Osteoblast (primary cell): Measurements from ENCODE around the gene CTRB2. TPM values are rescaled to one million over a fixed set of nuclear protein-coding genes. Genes with fewer than 3 reads are reported as not detected.
"Not testable (repeated sequence)": the region's sequence is repeated elsewhere in the genome, so short reads cannot be mapped to it uniquely, and the experiment has no call there.

ENCODE experiments used
- DNase-seq: peaks from one replicate; pipeline ENCODE4 v3.0.0; 2011; ENCODE audit warnings: low spot score, mixed read lengths; ENCODE audit not compliant: insufficient read length; ENCODE audit errors: missing footprints
- H2AFZ ChIP-seq: 2 replicates; pipeline ENCODE4 v1.6.0; 2011; ENCODE audit warnings: mild to moderate bottlenecking, low read length
- H3K27ac ChIP-seq: 2 replicates; pipeline ENCODE4 v1.5.1; 2011; ENCODE audit warnings: mild to moderate bottlenecking, low read depth, low read length, moderate library complexity
- H3K27me3 ChIP-seq: 2 replicates; pipeline ENCODE4 v1.6.0; 2012; ENCODE audit warnings: mild to moderate bottlenecking, control low read depth, inconsistent platforms, low read length, moderate library complexity; ENCODE audit not compliant: insufficient read depth
- H3K36me3 ChIP-seq: 2 replicates; pipeline ENCODE4 v1.5.1; 2011; ENCODE audit warnings: mild to moderate bottlenecking, low read length, control low read depth, moderate library complexity; ENCODE audit not compliant: insufficient read depth
- H3K4me1 ChIP-seq: 2 replicates; pipeline ENCODE4 v1.5.1; 2011; ENCODE audit warnings: mild to moderate bottlenecking, low read length, control low read depth, moderate library complexity; ENCODE audit not compliant: insufficient read depth
- H3K4me2 ChIP-seq: 2 replicates; pipeline ENCODE4 v1.6.0; 2011; ENCODE audit warnings: mild to moderate bottlenecking, low read length; ENCODE audit not compliant: insufficient read depth
- H3K4me3 ChIP-seq: fragments of 200-600 bp; sonication (generic); 3 replicates; pipeline ENCODE4 v1.5.1; 2012; ENCODE audit warnings: mild to moderate bottlenecking, low read length, inconsistent platforms; ENCODE audit not compliant: insufficient read depth
- H3K79me2 ChIP-seq: 2 replicates; pipeline ENCODE4 v1.6.0; 2012; ENCODE audit warnings: mild to moderate bottlenecking, low read length, control low read depth, inconsistent platforms; ENCODE audit not compliant: insufficient read depth
- H3K9me3 ChIP-seq: 2 replicates; pipeline ENCODE4 v1.5.1; 2011; ENCODE audit warnings: low read depth, low read length, control low read depth
- H4K20me1 ChIP-seq: 2 replicates; pipeline ENCODE4 v1.6.0; 2012; ENCODE audit warnings: mild to moderate bottlenecking, low read length, control low read depth; ENCODE audit not compliant: insufficient read depth
- CTCF ChIP-seq: IDR thresholded peaks from 2 replicates; pipeline ENCODE4 v1.5.1; 2011; ENCODE audit warnings: mild to moderate bottlenecking, low read depth, low read length, moderate library complexity; ENCODE audit errors: extremely low read depth
- total RNA-seq: library from RNA; depleted of rRNA; stranded (reverse); fragments of >200 nt; gene quantifications from 2 replicates; pipeline ENCODE4 v1.2.3, GENCODE V29; 2012

The CTRB2 gene
- total RNA-seq, 1 donor, result not detected

- Histone ChIP-seq H3K27me3 (peaks cover 4% of the 10 kb centered on the region), H2AFZ (no peak overlapping the region), H3K9me3 (no peaks in the 10 kb centered on the region), H3K4me1 (no peaks in the 10 kb centered on the region), H3K36me3 (peaks cover 22% of the 10 kb centered on the region), H3K4me3 (no peak overlapping the region), H3K27ac (no peak overlapping the region), H3K4me2 (no peak overlapping the region), H3K79me2 (peaks cover 10% of the 10 kb centered on the region), H4K20me1 (peaks cover 42% of the 10 kb centered on the region)
- TF ChIP-seq CTCF, result no peak
- peak; percentile 96 for DNase-seq
Measured at GRCh38 chr16:75225092-75225491, 18.1 kb upstream of the CTRB2 start.

- H3K36me3 ChIP-seq, result peaks cover 16% of the 10 kb centered on the region
- no peaks in the 10 kb centered on the region for H3K4me1 ChIP-seq
- H3K9me3 ChIP-seq, result no peaks in the 10 kb centered on the region
- no peak for TF ChIP-seq CTCF
- peaks cover 4% of the 10 kb centered on the region for H3K79me2 ChIP-seq
- H3K27ac ChIP-seq, result no peak overlapping the region
- no peak overlapping the region for H3K4me3 ChIP-seq
- H4K20me1 ChIP-seq, result peaks cover 37% of the 10 kb centered on the region
- peak; percentile 90 for DNase-seq
- H2AFZ ChIP-seq, result no peak overlapping the region
- H3K27me3 ChIP-seq, result peaks cover 4% of the 10 kb centered on the region
- H3K4me2 ChIP-seq, result no peak overlapping the region
Measured at GRCh38 chr16:75224306-75225082, 17.5 kb upstream of the CTRB2 start.

GRCh38 chr16:75223129-75223528 lies 16.2 kb upstream of the CTRB2 start:
- H3K4me1 ChIP-seq, H3K27ac ChIP-seq, H3K9me3 ChIP-seq, H3K36me3 ChIP-seq, H3K27me3 ChIP-seq, H3K79me2 ChIP-seq, H3K4me3 ChIP-seq, DNase-seq, H2AFZ ChIP-seq, H3K4me2 ChIP-seq: not testable (repeated sequence)
- H4K20me1 ChIP-seq, result peaks cover 23% of the 10 kb centered on the region

- TF ChIP-seq CTCF, result no peak
- no peak overlapping the region for H2AFZ ChIP-seq
- no peak overlapping the region for H3K4me2 ChIP-seq
- no peaks in the 10 kb centered on the region for H3K79me2 ChIP-seq
- no peak overlapping the region for H3K27ac ChIP-seq
- no peaks in the 10 kb centered on the region for H3K36me3 ChIP-seq
- peak; percentile 84 for DNase-seq
- peaks cover 4% of the 10 kb centered on the region for H3K27me3 ChIP-seq
- H3K4me1 ChIP-seq, result no peaks in the 10 kb centered on the region
- no peak overlapping the region for H3K4me3 ChIP-seq
- peaks cover 15% of the 10 kb centered on the region for H4K20me1 ChIP-seq
- H3K9me3 ChIP-seq, result no peaks in the 10 kb centered on the region
Measured at GRCh38 chr16:75222271-75222783, 15.4 kb upstream of the CTRB2 start.
